Left lobe of liver (tissue), 2 donors: ENCODE results near the gene FIBCD1. TPM values are rescaled to one million over a fixed set of nuclear protein-coding genes. Genes with fewer than 3 reads are reported as not detected.
A peak's percentile ranks its signal among the peaks of the same experiment; 100 is the strongest.

Source experiments
- ATAC-seq: fragments of 200-7000 bp; cut with Tn5 transposase; one replicate; pipeline ENCODE4 v1.9.1; 2020; ENCODE audit warnings: mild to moderate bottlenecking, moderate library complexity
- DNase-seq: peaks from one replicate; pipeline ENCODE4 v3.0.0-alpha.2; 2020; ENCODE audit warnings: low spot score
- total RNA-seq: library from RNA; stranded (reverse); gene quantifications from one replicate; pipeline ENCODE4 v1.2.1, GENCODE V29; 2021
- donor health status: DM: no; HTN: no; CAD: no; lungs with moderate emphysema.
- donor health status: DM: no; HTN: yes; CAD: no.

FIBCD1 gene
- total RNA-seq, 1 donor from 2014 or later = not detected

GRCh38 chr9:130924448-130924788 is 14.6 kb downstream of the FIBCD1 start:
- DNase-seq = no peak
- ATAC-seq = no peak

- DNase-seq = no peak
- ATAC-seq = no peak
Measured at GRCh38 chr9:130923611-130924447, 15.2 kb downstream of the FIBCD1 start.

GRCh38 chr9:130922893-130923610 is 16.0 kb downstream of the FIBCD1 start:
- ATAC-seq (no peak), DNase-seq (no peak)

- DNase-seq (no peak), ATAC-seq (no peak)
Measured at GRCh38 chr9:130921989-130922892, 16.8 kb downstream of the FIBCD1 start.

- ATAC-seq (no peak), DNase-seq (no peak)
Measured at GRCh38 chr9:130921300-130921988, 17.6 kb downstream of the FIBCD1 start.

- ATAC-seq = no peak
- DNase-seq = no peak
Measured at GRCh38 chr9:130920762-130921299, 18.2 kb downstream of the FIBCD1 start.

- ATAC-seq (no peak), DNase-seq (no peak)
Measured at GRCh38 chr9:130920233-130920632, 18.8 kb downstream of the FIBCD1 start.

GRCh38 chr9:130919559-130920145 is 19.4 kb downstream of the FIBCD1 start:
- ATAC-seq (no peak), DNase-seq (no peak)

GRCh38 chr9:130918826-130919558 is 20.1 kb downstream of the FIBCD1 start:
- DNase-seq (no peak), ATAC-seq (peak; percentile 24)

GRCh38 chr9:130918101-130918825 is 20.8 kb downstream of the FIBCD1 start:
- no peak for DNase-seq
- ATAC-seq = no peak

GRCh38 chr9:130917168-130917960 is 21.7 kb downstream of the FIBCD1 start:
- DNase-seq = no peak
- no peak for ATAC-seq

GRCh38 chr9:130915096-130915447 is 24.0 kb downstream of the FIBCD1 start:
- DNase-seq = no peak
- ATAC-seq = no peak

- ATAC-seq (no peak), DNase-seq (no peak)
Measured at GRCh38 chr9:130914417-130915095, 24.5 kb downstream of the FIBCD1 start.

GRCh38 chr9:130913599-130914416 is 25.2 kb downstream of the FIBCD1 start:
- DNase-seq = no peak

GRCh38 chr9:130912932-130913598 is 26.0 kb downstream of the FIBCD1 start:
- ATAC-seq (peak; percentile 84), DNase-seq (no peak)

More at GRCh38 chr9:130913599-130914416, 25.2 kb downstream of the FIBCD1 start:
- no peak for ATAC-seq
